HG03103 (cell line): Measurements from ENCODE around the gene RNF169.
A peak's percentile ranks its signal among the peaks of the same experiment; 100 is the strongest.
"Not testable (repeated sequence)": the region's sequence is repeated elsewhere in the genome, so short reads cannot be mapped to it uniquely, and the experiment has no call there.

Experiments used
- ATAC-seq: cut with Tn5 transposase; IDR thresholded peaks from one replicate; pipeline ENCODE4 v1.9.1; 2021; ENCODE audit warnings: low read depth; ENCODE audit not compliant: unreplicated experiment

RNF169 gene

DNA sequence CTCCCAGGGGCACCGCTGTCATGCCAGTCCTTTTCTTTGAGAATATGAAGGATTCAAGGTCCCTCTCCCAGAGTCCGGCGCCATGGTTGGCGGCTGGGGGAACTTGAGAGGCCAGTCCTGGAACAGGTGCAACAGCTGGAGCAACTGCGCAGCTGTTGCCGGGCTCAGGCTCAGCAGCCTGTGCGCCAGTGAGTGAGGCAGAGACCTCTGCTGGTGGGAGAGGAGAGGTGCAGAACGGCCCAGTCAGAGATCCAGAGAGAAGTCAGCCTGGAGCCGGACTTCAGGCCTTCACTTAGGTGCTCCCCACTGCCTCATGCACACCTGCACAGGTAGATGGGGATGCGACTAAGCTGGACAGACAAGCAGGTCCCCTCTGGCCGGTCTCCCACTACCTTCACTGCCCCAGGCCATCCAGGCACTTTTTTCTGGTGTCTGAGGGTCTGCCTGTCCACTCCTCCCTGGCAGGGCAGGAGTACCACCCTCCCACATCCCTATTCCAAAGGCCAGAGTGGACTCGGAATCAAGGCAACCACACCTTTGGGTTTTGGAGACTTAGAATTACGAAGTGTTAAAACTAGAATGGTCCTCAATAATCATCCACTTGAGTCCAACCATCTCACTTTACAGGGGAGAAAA, 22.0 kb upstream of the RNF169 start:
- peak; percentile 88 for ATAC-seq

DNA sequence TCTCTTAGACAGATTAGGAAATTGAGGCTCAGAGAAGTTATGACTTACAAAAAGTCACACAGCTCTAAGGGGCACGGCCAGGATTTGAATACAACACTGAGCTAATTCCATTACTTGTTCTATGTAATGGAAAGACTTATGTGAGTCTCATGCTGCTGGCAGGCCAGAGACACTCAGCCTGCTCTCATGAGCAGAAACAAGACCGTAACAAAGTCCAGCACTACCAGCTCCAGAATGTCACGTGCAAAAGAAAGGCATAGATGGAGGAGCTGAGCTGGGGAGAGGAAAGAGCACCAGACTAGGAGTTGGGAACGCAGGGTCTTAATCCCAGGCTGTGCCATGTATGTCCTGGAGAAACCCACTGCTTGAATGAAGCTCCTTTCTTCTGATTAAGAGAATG, 19.3 kb upstream of the RNF169 start:
- no peak for ATAC-seq

DNA sequence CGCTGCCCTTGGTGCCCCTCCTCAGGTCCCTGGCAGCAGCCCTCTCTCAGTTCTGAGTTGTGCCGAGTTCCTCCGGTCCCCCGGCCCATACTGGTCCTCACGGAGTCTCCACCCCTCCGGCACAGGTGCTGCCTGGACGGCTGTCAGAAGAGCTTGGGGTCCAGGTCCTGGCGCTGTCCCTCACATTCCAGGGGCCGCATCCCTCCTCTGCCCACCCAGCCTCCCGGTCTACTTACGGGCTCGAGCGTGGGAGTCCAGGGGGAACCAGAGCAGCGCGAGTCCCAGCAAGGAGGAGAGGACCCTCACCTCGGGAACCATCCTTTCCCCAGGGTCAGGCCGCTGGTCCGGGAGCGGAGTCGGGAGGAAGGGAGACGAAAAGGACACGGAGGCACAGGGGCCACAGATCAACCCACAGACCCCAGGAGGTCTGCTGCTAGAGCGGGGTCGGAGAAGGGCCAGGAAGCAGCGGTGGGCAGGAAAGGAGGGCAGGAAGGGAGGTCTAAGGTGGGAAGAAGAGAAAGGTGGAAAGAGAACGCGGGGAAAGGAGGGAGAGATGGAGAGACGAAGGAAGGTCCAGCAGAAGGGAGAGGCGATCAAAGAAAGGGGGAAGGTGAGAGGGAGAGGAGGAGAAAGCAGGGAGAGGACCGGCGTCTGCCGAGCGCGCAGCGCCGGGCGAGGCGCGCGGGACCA, 17.9 kb upstream of the RNF169 start:
- no peak for ATAC-seq

- no peak for ATAC-seq
These were observed 17.2 kb upstream of the RNF169 start, which contains the start of gene CHRDL2 for GRCh38 chr11:74731301-74732094. Gene CHRDL2 (minus strand): TSS chr11:74731426. CDS start chr11:74730888, 538 bp downstream.

DNA sequence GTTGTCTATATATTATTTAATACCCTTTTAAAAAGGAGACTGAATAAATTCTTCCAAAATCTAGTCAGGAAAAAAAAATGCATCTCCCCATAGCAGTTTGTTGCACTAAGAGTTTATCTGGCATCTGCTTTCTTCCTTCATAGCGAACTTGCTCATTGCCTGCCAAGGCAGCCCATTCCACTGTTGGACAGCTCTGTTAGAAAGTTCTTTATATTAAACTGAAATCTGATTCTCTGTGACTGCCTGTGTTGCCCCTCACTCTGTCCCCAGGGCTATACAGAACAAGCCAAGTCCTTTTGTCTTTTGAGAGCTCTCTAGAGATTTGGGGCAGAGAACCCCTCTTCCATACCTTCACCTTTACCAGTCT, 14.1 kb upstream of the RNF169 start:
- ATAC-seq: no peak

- no peak for ATAC-seq
These were observed 13.2 kb upstream of the RNF169 start for GRCh38 chr11:74735365-74735928.

- no peak for ATAC-seq
These were observed 12.6 kb upstream of the RNF169 start for GRCh38 chr11:74736031-74736430.

DNA sequence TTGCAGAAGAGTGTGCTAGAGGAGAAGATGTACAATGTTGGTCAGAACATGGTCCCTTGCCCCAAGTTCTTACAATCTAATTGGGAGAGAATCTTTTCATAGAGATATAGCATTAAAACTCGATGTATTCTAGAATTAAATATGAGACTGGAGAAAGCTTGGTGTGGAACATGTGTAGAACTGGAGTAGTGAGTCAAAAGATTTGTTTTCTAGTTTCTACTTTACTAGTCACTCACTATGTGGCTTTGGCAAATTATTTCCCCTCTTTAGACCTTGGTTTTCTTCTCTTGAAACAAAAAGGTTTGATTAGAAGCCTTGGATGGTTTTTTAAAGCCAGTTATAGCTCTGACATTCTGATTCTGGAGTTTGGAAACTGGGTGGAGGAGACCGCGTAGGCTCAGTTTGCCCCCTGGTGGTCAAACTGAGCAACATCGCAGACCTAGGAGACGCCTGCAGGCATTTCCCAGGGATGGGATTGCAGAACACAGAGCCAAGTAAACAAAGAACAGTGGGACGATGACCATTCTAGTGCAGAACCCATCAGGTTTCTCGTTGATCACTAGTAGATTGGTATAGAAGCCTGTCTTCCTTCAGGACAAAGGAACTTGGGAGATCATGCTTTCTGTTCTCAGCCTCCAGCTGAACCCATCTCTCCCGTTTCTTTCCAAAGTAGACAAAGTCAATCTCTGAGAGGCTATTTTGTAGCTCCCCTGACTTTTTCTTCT, 8.9 kb upstream of the RNF169 start:
- no peak for ATAC-seq

DNA sequence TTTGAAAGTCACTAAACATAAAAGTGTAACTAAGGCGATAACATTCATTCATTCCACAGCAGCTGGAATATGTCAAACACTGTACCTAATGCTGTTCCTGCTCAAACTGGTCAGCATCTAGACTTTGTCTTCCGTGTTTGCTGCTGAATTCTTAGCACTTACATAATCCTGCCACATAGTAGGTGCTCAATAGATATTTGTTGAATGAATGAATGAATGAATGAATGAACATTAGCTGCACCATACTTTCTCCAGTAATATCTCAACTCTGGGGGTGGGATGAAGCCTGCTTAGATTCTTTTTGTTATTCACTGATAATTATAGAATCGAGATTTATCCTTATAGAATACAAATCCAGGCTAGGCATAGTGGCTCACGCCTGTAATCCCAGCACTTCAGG, 6.6 kb upstream of the RNF169 start:
- no peak for ATAC-seq

- ATAC-seq: no peak
These were observed 5.0 kb upstream of the RNF169 start for GRCh38 chr11:74743640-74744039.

- no peak for ATAC-seq
These were observed 4.4 kb upstream of the RNF169 start for GRCh38 chr11:74744277-74744676.

- ATAC-seq: no peak
These were observed 1.8 kb upstream of the RNF169 start for GRCh38 chr11:74746868-74747267.

DNA sequence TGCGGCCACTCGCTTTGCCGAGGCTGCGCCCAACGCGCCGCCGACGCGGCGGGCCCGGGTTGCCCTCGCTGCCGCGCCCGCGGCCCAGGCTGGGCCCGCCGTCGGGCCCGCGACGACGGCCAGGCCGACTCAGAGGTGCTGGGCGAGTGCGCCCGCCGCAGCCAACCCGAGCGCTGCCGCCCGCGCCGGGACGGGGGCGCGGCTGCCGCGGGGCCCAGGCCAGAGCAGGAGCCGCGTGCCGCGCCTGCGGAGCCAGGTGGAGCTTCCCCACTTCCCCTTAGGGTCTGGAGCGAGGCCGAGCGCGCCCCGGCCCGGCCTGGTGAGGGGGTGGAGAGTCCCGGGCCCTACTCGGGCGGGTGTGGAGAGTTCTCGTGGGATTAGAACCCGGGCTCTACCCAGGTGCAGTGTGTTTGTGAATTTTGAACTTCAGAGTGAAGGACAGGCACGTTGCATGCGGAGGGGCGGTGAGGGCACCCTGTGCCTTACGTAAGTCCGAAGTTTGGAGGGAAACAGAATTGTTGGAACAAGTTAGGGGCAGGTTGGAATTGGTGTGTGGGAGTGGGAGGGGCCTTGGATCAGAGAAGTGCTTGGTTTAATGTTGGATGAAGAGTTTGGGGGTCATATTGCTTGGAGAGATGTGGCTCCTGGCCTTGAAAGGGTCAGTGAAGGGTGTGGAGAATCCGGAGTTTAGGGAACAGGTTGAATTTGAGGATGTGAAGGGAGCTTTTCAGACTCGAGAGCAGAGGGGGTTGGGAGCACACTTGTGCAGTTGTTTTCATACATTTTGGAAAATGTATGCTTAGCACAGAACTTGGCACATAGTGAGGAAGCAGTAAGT, 697 bp downstream of the RNF169 start:
- peak; percentile 32 for ATAC-seq

DNA sequence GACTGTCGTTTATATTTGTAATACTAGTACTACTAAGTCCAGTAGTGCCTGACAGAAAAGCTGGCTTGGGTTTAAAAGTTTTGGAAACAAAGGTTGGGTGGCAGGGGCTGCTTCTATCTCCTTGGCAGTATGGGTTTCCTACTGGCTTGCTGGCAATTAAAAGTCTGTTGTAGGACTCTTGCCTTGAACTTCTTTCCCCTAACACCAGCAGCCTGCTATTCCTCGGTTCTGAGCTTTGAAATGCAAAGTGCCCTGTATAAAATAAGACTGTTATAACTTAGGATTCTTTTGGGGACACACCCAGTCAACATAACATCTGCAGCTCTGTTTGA, 1.3 kb downstream of the RNF169 start:
- ATAC-seq: no peak

DNA sequence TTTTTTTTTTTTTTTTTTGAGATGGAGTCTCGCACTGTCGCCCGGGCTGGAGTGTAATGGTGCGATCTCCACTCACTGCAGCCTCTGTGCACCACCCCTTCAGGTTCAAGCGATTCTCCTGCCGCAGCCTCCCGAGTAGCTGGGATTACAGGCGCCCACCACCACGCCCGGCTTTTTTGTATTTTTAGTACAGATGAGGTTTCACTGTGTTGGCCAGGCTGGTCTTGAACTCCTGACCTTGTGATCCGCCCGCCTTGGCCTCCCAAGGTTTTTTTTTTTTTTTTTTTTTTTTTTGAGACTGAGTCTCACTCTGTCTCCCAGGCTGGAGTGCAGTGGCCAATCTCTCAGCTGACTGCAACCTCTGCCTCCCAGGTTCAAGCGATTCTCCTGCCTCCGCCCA, 1.9 kb downstream of the RNF169 start:
- not testable (repeated sequence) for ATAC-seq

GRCh38 chr11:74751303-74751702, 2.7 kb downstream of the RNF169 start:
- no peak for ATAC-seq

DNA sequence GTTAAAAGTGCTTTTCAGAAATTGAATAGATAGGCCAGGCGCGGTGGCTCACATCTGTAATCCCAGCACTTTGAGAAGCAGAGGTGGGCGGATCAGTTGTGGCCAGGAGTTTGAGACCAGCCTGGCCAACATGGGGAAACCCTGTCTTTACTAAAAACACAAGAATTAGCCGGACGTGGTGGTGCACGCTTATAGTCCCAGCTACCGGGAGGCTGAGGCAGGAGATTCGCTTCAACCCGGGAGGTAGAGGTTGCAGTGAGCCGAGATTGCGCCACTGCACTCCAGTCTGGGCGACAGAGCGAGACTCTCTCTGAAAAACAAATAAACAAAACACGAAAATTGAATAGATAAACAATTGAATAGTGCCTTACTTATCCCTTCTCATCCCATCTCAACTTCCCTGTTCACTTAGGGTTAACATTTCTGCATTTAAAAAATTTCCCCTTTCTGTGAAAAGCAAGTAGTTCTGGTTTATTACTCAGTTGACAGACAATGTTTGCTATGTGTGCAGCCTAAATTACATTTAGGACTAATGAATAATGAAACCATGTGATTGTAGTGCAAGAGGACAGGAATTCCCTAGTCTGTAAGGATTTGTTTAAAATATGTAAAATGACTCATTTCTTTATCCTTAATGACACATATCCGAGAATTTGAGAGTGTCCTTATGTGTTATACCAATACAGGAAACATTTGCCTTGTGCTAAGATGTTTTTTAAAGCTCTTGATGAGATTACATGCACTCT, 6.0 kb downstream of the RNF169 start:
- no peak for ATAC-seq

GRCh38 chr11:74755395-74755995, 6.8 kb downstream of the RNF169 start:
- ATAC-seq: no peak

- ATAC-seq: no peak
These were observed 7.9 kb downstream of the RNF169 start for GRCh38 chr11:74756571-74756970.
